Activated effector memory CD4-positive, alpha-beta T cell treated with anti-CD3 and anti-CD28 coated beads, Interleukin-2, amount 50 U/mL, for 16 hours (primary cell): Measurements from ENCODE around the gene CSHL1.

Experiments used
- DNase-seq: peaks from one replicate; pipeline ENCODE4 v3.0.0-alpha.2; 2020

The CSHL1 gene

DNA sequence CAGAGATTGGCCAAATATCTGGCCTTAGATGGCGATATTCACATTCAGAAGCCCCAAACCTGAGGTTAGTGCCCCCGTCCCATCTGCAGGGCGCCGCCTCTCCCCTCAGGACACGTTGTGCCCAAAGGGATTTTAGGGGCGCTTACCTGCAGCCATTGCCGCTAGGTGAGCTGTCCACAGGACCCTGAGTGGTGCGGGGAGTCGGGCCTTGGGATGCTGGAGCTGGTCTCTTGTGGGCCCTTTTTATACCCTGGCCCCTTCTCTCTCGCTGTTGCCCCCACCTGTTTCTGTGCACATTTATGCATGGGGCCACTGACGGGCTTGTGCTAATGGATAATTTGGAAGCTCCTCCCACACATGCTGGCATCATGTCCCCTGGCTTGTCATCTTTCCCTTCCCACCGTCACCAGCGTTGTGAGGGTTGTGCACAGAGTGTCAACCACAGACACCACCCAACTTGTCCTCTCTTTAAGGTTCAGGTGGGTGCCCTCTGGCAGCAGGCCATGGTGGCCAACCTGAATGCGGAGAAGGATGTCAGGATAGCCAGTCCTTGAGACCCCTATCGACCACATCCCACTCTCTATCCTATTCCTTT lies at the start of gene CSHL1:
TSS of gene CSHL1 (minus strand) at position 218 of the 595 bp plus-strand sequence. CDS start at position 156, 62 bp downstream.
- peak; percentile 56 for DNase-seq

- DNase-seq = no peak
Observed at GRCh38 chr17:63960430-63960829, 49.4 kb upstream of the CSHL1 start.

- no peak for DNase-seq
Observed at GRCh38 chr17:63960006-63960405, 48.9 kb upstream of the CSHL1 start.

DNA sequence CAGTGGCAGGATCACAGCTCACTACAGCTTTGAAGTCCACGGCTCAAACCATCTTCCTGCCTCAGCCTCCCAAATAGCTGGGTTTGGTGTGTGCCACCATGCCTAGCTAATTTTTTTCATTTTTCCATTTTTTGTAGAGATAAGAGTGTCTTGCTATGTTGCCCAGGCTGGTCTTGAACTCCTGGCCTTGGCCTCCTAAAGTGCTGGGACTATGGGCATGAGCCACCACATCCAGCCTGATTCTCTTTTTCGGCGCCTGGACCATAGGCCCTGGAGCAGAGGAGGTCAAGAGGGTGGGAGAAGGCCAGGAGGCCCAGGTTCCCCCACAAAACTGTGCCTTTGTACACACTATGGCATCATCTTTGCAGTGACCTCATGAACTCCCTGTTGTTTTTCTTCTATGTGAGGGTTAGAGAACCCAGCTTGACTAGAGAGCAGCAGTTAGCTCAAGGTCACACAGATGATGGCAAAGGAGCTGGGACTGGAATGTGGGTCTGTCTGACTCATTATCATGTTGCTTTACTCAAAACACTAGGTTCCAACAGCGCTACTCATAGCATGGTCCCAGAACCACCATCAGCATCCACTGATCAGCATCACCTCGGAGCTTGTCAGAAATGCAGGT lies 45.4 kb upstream of the CSHL1 start:
- no peak for DNase-seq

- DNase-seq = no peak
Observed at GRCh38 chr17:63955791-63956190, 44.7 kb upstream of the CSHL1 start.

DNA sequence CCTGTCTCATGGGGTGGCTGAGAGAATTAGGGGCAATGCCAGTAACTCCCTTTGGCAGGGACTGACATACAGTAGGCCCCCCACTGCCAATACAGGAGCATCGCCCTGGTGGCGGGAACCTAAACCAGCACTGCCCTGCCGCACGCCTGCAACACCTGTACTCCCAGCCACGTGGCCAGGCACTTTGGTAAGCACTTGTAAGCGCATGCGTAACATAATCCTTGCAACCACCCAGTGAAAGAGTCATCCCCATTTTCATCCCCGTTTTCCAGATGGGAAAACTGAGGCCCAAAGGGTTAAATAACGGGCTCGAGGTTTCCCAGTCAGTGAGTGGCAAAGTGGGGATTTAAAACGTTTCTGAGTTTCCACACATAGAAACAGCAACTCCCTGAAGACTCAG lies 44.2 kb upstream of the CSHL1 start:
- DNase-seq = no peak

GRCh38 chr17:63954402-63955063 lies 43.5 kb upstream of the CSHL1 start:
- peak; percentile 72 for DNase-seq

DNA sequence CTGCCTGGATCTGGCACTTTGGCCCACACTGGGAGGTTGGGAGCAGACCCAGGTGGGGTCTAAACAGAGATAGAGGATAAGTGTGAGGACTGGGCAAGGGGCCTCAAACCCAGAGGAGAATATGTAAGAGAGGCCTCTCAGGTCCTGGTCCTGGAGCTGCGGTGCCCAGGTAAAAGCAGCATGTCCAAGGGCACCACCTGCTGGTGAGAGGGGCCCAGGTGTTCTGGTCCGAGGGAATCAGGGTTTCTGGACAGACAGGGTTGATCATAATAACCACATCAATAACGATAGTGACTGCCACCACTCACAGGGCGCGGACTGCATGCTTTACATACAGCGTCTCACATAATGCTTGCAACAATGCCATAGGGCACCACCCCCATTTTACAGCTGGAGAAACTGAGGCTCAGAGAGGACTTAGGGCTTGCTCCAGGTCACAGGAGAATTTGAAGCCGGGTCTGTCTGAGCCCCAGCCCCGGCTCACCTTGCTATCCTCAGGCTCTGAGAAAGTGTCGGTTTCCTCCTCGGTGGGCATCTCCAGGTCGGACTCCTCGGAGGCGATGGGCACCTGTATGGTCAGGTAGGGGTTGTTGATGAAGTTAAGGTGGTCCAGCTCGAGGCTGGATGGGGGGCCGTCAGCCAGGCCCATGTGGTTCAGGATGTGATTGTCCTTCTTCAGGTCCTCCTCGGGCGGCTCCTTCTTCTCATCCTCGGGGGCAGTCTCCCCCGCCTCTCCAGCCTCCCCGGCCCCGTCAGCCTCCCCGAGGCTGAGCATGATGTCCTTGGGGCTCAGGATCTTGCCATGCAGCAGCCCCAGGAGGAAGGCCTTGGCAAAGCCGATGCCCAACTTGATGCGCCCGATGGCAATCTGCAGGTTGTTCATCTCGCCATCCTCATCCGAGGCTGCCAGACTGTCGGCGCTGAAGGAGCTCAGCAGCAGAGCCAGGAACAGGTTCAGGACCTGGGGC lies 40.2 kb upstream of the CSHL1 start:
- DNase-seq = peak; percentile 74

DNA sequence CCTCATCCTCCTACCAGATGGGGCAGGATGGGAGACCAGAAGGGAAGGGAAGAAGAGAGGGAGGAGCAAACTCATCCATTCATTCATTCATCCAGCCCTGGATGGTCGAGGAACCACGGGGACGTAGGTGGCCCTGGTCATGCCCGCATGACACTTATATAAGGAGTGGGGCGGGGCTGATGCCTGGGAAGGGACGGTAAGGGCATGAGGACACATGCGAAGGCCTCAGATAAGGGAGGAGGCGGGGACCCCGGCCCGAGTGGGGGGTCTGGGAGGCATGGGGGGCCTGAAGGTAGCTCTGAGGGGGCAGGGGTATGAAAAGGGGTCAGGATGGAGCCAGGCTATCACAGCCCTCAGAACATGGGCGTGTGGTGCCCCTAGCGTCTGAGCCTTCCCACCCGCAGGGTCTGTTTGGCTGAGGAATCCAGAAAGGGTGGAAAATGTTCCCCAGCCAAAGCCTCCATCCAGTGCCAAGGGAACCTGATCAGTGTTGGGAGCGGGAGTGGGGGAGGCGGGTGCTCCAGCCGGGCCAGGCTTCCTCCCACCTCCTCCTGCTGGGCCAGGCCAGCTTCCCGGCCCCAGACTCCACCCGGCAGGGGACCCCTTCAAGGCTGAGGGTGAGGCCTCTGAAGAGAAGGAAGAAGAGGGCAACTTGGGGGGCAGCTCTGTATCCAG lies 38.7 kb upstream of the CSHL1 start:
- no peak for DNase-seq

GRCh38 chr17:63948521-63948920 lies 37.5 kb upstream of the CSHL1 start:
- DNase-seq = no peak

DNA sequence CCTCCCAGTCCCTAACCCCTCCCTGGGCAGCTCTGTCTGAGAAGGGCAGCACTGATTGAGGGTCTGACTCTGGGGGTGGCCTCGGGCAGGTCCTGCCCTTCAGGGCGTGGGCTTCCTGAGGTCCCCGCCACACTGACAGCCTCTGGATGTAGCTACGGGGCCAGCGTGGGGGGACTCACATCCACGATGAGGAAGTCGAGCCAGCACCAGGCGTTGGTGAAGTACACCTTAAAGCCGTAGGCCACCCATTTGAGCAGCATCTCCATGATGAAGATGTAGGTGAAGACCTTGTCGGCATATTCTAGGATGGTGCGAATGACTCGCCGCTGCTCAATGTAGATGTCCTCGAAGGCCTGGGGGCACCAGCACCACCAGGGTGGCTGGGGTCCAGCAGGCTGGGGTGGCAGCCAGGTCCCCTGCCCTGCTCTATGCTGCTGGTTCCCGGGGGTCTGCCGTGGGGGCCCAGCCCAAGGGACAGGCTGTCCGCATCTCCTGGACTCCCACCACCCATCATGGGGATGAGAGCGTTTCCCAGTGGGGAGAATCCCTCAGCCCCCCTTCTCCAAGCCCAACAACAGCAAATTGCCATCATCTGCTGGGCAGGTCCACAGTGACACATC lies 36.8 kb upstream of the CSHL1 start:
- DNase-seq = no peak

- DNase-seq = peak; percentile 80
Observed at GRCh38 chr17:63946440-63947363, 35.6 kb upstream of the CSHL1 start.

- DNase-seq = no peak
Observed at GRCh38 chr17:63945784-63946439, 34.9 kb upstream of the CSHL1 start.

DNA sequence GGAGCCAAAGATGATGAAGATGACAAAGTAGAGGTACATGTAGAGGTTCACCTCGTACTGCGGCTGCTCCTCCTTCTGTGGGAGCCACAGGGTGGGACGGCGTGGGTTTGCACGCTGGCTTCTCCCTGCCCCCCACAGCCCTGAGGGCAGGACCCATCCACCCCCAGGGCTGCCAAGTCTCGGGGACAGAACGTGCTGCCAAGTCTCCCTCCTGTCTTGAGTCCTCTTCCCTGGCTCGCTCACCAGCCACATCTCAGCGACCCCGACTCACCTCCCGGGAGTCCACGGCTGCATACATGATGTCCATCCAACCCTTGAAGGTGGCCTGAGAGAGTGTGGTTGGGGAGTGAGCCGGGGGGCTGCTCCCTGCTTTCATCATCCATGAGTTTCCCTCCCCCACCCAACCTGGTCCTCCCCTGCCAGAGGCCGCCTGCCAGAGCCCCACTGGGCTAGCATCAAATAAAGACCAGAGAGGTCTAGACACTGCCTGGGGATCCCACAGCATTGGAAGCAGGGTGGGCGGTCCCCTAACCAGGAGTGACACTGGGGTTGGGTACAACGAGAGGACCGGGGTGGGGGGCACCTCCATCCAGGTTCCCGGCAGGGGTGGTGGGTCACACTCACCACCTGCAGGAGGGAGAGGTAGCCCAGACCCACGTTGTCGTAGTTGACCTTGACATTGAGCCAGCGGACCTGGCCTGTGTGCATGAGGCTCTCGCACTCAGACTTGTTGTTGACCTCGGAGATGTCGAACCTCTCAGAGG lies 33.9 kb upstream of the CSHL1 start:
- DNase-seq = no peak

GRCh38 chr17:63943745-63944144 lies 32.7 kb upstream of the CSHL1 start:
- no peak for DNase-seq

DNA sequence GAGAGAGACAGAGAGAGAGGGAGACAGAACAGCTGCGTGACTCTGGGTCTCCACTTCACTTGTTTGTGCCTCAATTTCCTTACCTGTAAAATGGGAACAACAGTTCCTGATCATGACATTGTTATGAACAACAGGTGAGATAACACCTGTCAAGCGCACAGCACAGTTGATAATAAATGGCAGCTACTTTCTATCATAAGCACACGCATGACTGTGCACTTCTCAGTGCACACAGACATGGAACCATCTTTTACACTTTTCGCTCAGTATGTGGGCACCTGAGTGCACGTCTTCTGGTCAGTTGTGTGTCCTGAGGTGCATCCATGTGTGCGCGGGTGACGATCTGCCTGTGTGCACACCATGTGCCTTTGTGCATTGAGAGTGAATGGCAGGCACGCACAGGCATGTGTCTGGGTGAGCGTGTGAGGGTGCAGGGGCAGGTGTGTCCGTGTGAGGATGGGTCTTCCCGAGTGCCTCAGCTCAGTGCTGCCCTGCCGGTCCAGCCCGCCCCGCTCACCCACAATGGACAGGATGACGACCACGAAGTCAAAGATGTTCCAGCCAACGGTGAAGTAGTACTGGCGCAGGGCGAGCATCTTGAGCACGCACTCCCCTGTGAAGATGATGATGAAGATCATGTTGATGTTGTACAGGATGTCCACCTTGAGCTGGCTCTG lies 31.4 kb upstream of the CSHL1 start:
- no peak for DNase-seq

GRCh38 chr17:63941751-63942150 lies 30.7 kb upstream of the CSHL1 start:
- DNase-seq = no peak

- no peak for DNase-seq
Observed at GRCh38 chr17:63941162-63941561, 30.1 kb upstream of the CSHL1 start.

GRCh38 chr17:63940584-63940983 lies 29.5 kb upstream of the CSHL1 start:
- DNase-seq = no peak
